OCI-LY7 (cell line): Measurements from ENCODE around the gene NUDT21. TPM values are rescaled to one million over a fixed set of nuclear protein-coding genes. Genes with fewer than 3 reads are reported as not detected.

ENCODE experiments used
- BruUV-seq: library from RNA; stranded (reverse); fragments of 400-500 nt; replicated peaks from 2 replicates; lab custom pipeline; 2021; lab: Mats Ljungman, UMichigan
- CTCF ChIA-PET: fragments of 300-600 bp; sonication (Branson Sonifier 250); formaldehyde crosslinking; loops from one replicate; lab custom pipeline; 2022; ENCODE audit warnings: antibody characterized with exemption; ENCODE audit not compliant: unreplicated experiment; lab: Charles Lee
- POLR2A ChIA-PET: fragments of 300-600 bp; sonication (Branson Sonifier 250); formaldehyde crosslinking; loops from one replicate; lab custom pipeline; 2022; ENCODE audit warnings: antibody characterized with exemption; lab: Charles Lee
- DNase-seq: peaks from one replicate; pipeline ENCODE4 v3.0.0-alpha.2; 2015; ENCODE audit warnings: low spot score
- H2AFZ ChIP-seq: fragments of 200-600 bp; sonication (generic), shearing (Covaris generic); 2 replicates; pipeline ENCODE4 v1.6.1; 2014; ENCODE audit warnings: mild to moderate bottlenecking, antibody characterized with exemption, low read length, moderate library complexity
- H3K27ac ChIP-seq: fragments of 200-600 bp; sonication (generic); 2 replicates; pipeline ENCODE4 v1.5.1; 2014; ENCODE audit warnings: mixed run types, low read depth, mild to moderate bottlenecking, moderate library complexity, low read length, inconsistent platforms; ENCODE audit not compliant: poor library complexity, severe bottlenecking
- H3K36me3 ChIP-seq: fragments of 200-600 bp; sonication (generic); 2 replicates; pipeline ENCODE4 v1.6.1; 2014; ENCODE audit warnings: mild to moderate bottlenecking, antibody characterized with exemption, low read length, moderate library complexity, mixed read lengths; ENCODE audit not compliant: insufficient read depth
- H3K4me1 ChIP-seq: fragments of 200-600 bp; sonication (generic); 2 replicates; pipeline ENCODE4 v1.5.1; 2014; ENCODE audit warnings: mild to moderate bottlenecking, low read length; ENCODE audit not compliant: insufficient read depth, poor library complexity, severe bottlenecking
- H3K4me2 ChIP-seq: fragments of 200-600 bp; sonication (generic); 2 replicates; pipeline ENCODE4 v1.6.1; 2014; ENCODE audit warnings: mild to moderate bottlenecking, low read length
- H3K4me3 ChIP-seq: fragments of 200-600 bp; sonication (generic); 2 replicates; pipeline ENCODE4 v1.5.1; 2014; ENCODE audit warnings: mild to moderate bottlenecking, low read depth, low read length; ENCODE audit not compliant: poor library complexity, severe bottlenecking
- H3K79me2 ChIP-seq: fragments of 200-600 bp; sonication (generic); 2 replicates; pipeline ENCODE4 v1.6.1; 2016; ENCODE audit warnings: low read depth, mild to moderate bottlenecking, low read length, moderate library complexity, mixed read lengths; ENCODE audit not compliant: insufficient read depth
- H3K9me2 ChIP-seq: fragments of 200-600 bp; sonication (generic); 2 replicates; pipeline ENCODE4 v1.6.1; 2016; ENCODE audit warnings: mild to moderate bottlenecking, low read length, mixed read lengths; ENCODE audit not compliant: insufficient read depth
- H3K9me3 ChIP-seq: fragments of 200-600 bp; sonication (generic); 2 replicates; pipeline ENCODE4 v1.6.1; 2014; ENCODE audit warnings: mild to moderate bottlenecking, mixed run types, low read length, mixed read lengths
- H4K20me1 ChIP-seq: fragments of 200-600 bp; sonication (generic); 2 replicates; pipeline ENCODE4 v1.6.1; 2014; ENCODE audit warnings: mild to moderate bottlenecking, antibody characterized with exemption, low read length, moderate library complexity, mixed read lengths; ENCODE audit not compliant: insufficient read depth
- EZH2phosphoT487 ChIP-seq: fragments of 200-600 bp; sonication (generic); IDR thresholded peaks from 2 replicates; pipeline ENCODE4 v1.6.1; 2018; ENCODE audit warnings: low read depth, borderline replicate concordance, mild to moderate bottlenecking, mixed run types, antibody characterized with exemption, low read length, moderate library complexity, mixed read lengths
- intact Hi-C: fragments of 100-400 bp; cut with micrococcal nuclease; formaldehyde crosslinking; loops from one replicate; pipeline ENCODE4 v1.10.0; 2022; ENCODE audit not compliant: unreplicated experiment
- total RNA-seq, 2 experiments: library from RNA; depleted of rRNA in 1 of 2; stranded (reverse); fragments of >200 nt in 1 of 2; shearing (Covaris generic) in 1 of 2; gene quantifications; 2 replicates each; pipeline ENCODE4 v1.2.3, GENCODE V29; 2014 to 2022
- TF ChIP-seq, protein P1 (sequence below): fragments of 200-600 bp; sonication (generic); conservative IDR thresholded peaks from 2 replicates; pipeline ENCODE4 v1.5.1; 2014; ENCODE audit warnings: mild to moderate bottlenecking, antibody characterized with exemption, low read length, moderate library complexity, mixed read lengths

The NUDT21 gene
- total RNA-seq, 2 experiments from 2014 or later: 229 to 273 TPM

DNA sequence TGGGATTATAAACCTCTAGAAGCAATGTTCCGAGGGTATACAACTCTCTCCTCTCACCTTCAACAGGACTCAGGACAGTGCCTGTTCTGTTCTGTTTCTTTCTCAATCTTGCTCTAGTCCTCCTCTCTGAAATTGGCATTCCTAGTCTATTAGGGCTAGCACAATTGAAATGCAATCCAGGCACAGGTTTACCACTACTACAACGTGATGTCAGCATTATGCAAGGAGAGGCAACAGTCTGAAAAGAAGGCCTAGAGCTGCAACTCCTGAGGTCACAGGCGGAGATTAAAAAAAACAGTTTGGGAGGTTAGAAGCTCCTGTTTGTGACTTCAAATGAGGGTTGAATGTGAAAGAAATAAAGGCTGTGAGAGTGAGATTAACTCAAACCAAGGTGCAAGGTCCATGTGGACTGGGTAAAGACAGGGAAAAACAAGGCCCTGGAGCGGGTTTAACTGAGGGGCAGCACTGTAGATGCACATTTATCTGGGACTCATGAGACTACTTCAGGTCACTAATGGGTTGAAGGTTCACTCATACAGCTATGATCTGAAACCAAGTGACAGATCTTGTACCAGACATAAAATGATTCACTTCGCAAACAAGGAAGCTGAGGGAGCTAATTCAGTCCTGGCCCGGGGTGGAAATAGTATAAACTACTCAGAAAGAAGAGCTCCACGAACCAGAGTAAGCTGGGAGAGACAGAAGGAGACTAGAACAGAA is 42.6 kb downstream of the NUDT21 start:
- no peak for TF ChIP-seq EZH2phosphoT487
- TF ChIP-seq, protein P1, sequence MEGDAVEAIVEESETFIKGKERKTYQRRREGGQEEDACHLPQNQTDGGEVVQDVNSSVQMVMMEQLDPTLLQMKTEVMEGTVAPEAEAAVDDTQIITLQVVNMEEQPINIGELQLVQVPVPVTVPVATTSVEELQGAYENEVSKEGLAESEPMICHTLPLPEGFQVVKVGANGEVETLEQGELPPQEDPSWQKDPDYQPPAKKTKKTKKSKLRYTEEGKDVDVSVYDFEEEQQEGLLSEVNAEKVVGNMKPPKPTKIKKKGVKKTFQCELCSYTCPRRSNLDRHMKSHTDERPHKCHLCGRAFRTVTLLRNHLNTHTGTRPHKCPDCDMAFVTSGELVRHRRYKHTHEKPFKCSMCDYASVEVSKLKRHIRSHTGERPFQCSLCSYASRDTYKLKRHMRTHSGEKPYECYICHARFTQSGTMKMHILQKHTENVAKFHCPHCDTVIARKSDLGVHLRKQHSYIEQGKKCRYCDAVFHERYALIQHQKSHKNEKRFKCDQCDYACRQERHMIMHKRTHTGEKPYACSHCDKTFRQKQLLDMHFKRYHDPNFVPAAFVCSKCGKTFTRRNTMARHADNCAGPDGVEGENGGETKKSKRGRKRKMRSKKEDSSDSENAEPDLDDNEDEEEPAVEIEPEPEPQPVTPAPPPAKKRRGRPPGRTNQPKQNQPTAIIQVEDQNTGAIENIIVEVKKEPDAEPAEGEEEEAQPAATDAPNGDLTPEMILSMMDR: no peak
- POLR2A ChIA-PET: interaction anchor here (1.0 kb wide), 1 partner anchor 20 kb away, joined by 3 read pairs; no protein-coding TSS in a partner anchor
- DNase-seq: no peak
- no peaks in the 10 kb centered on the region for H3K4me1 ChIP-seq
- CTCF ChIA-PET: interaction anchor here (0.6 kb wide), 1 partner anchor 1626 kb away, joined by 9 read pairs; no protein-coding TSS in a partner anchor
- peaks cover 88% of the 10 kb centered on the region for H3K36me3 ChIP-seq
- H3K27ac ChIP-seq: no peak overlapping the region
- no peaks in the 10 kb centered on the region for H3K9me3 ChIP-seq
- BruUV-seq: no TSS peak
- no peaks in the 10 kb centered on the region for H3K9me2 ChIP-seq
- no peaks in the 10 kb centered on the region for H3K79me2 ChIP-seq
- no peaks in the 10 kb centered on the region for H4K20me1 ChIP-seq
- H2AFZ ChIP-seq: no peak overlapping the region
- intact Hi-C loops: no loop called here
- no peak overlapping the region for H3K4me2 ChIP-seq
- no peak overlapping the region for H3K4me3 ChIP-seq

DNA sequence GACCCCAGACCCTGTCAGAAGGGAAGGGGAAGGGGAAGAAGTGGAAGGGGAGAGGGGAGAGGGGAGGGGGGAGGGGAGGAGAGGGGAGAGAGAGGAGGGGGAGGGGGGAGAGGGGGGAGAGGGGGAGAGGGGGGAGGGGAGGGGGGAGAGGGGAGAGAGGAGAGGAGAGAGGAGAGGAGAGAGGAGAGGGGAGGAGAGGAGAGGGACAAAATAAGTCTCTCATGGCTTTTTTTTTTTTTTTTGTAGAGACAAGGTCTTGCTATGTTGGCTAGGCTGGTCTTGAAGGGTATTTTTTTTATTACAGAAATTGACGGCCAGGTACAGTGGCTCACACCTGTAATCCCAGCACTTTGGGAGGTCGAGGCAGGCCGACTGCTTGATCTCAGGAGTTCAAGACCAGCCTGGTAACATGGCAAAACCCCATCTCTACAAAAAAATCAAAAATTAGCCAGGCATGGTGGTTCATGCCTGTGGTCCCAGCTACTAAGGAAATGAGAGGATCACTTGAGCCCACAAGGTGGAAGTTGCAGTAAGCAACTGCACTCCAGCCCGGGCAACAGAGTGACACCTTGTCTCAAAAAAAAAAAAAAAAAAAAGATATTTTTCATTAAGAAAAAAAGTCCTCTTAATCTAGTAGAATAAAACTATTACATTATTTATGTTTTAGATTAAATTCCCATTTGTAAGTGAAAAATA is 45.0 kb downstream of the NUDT21 start:
- no TSS peak for BruUV-seq
- Histone ChIP-seq H3K9me2 (no peaks in the 10 kb centered on the region), H3K4me1 (no peaks in the 10 kb centered on the region), H2AFZ (no peak overlapping the region), H3K36me3 (peaks cover 87% of the 10 kb centered on the region), H3K27ac (no peak overlapping the region), H3K4me3 (no peak overlapping the region), H3K9me3 (no peaks in the 10 kb centered on the region), H4K20me1 (no peaks in the 10 kb centered on the region), H3K79me2 (no peaks in the 10 kb centered on the region), H3K4me2 (no peak overlapping the region)
- TF ChIP-seq EZH2phosphoT487: no peak
- TF ChIP-seq, protein P1: no peak
- DNase-seq: no peak
- POLR2A ChIA-PET: no interaction called here
- CTCF ChIA-PET: no interaction called here
- intact Hi-C loops: no loop called here
